GM21526 (cell line): ENCODE data around the gene GARNL3.

ENCODE experiments used
- ATAC-seq: cut with Tn5 transposase; IDR thresholded peaks from one replicate; pipeline ENCODE4 v1.9.1; 2021; ENCODE audit warnings: moderate library complexity; ENCODE audit not compliant: unreplicated experiment, low FRiP score

The GARNL3 gene

DNA sequence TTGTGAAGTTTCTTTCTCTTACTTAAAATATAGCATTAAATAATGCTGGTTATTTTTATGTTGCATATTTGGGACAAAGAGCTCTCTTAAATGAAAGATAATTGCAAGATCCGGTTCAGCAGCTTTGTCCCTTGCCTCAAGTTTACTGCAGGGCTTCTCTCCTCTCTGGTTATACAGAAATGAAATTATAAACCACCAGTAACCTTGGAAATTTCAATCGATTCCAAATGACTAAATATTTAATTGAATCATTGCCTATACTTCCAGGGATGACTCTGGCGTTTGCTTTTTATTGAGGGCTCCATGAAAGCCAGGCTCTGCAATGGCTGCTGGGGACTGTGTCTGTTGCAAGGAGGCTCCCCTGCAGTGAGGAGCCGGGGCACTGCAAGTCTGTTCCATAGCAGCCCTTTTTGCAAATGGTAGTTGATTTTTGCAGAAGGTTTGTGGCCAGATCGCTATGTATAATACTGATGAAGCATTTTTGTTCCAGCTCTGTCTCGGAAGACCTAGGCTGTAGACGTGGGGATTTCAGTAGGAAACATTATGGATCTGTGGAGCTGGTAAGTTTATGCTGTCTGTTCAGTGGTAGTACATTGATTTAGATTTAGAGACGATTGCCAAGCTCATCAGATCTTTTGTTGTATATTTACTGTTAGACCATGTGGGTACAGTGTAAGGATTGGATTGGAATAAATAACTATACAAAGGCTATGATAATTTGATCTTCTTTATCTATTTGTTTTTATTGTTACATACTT, at the start of gene GARNL3:
Gene GARNL3, plus strand, starts transcription at position 313 of the 758 bp plus-strand sequence. Its CDS starts 104 bp downstream, at position 417.
- no peak for ATAC-seq

- ATAC-seq: no peak
These were observed 49.0 kb upstream of the GARNL3 start for GRCh38 chr9:127215268-127216209.

DNA sequence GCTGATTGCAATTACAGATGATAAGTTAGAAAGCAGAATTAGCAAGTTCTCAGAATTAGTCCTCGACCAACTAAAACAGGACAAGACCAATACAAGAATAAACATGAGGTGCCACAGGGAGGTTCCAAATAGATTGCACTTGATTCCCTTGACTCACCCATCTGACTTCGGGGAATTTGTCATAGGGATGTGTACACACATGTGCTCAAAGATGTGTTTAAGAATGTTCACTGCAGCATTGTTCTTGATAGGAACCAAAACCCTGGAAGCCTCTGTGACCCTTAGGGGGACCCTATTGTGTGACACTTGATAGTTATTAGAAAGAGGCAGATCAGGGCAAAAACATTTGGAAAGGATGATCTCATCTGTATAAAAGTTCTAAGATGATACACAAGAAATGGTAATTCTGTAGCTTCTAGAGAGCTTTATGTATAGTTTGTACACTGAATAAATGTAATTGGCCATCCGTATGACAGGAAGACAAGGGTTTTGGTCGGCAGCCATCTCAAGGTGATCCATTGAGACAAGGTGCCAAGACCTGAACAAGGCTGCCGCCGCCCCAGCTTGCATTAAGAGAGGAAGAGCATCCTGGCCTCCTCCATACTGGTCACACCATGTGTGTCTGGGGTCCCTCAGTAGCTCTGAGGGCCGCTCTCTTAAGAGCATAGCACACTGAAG, 48.2 kb upstream of the GARNL3 start:
- no peak for ATAC-seq

GRCh38 chr9:127216888-127217217, 47.7 kb upstream of the GARNL3 start:
- no peak for ATAC-seq

- ATAC-seq: no peak
These were observed 45.8 kb upstream of the GARNL3 start for GRCh38 chr9:127218818-127219217.

- ATAC-seq: no peak
These were observed 45.1 kb upstream of the GARNL3 start for GRCh38 chr9:127219520-127219919.

- ATAC-seq: no peak
These were observed 42.9 kb upstream of the GARNL3 start for GRCh38 chr9:127221695-127222094.

GRCh38 chr9:127222388-127223095, 42.0 kb upstream of the GARNL3 start:
- no peak for ATAC-seq

DNA sequence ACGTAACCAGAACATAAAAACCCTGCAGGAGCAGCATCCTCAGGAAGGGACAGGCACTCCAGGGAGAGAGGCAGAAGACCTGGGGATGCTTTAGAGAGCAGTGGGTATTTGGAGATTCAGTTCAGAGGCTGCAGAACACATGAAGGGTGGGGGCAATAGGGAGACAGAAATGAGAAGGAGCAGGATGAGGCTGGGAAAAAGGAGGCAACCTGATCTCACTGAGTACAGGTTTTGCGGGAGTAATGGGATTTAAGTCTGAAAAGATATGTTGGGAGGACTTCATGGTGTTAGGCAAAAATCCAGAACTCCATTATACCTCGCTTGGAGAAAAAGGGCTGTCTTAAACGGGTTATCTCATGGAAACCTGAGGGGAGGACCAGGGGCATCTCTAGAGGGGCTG, 41.3 kb upstream of the GARNL3 start:
- no peak for ATAC-seq

DNA sequence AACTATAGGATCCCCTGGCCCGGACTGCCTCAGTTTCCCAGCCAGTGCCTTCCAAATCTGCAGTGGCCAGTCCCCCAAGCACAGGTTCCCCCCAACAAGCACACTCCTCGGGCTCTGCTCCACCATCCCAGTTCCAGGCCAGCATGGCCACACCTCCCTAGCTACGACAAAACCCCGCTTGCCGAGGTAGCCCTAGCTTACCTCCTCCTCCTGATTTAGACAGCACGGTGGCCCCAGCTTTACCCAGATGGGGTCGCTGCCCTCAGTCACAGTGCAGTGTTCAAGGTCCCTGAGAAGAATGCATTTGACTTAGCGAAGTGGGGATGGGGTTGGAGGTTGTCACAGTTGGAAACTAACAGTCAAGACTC, 40.8 kb upstream of the GARNL3 start:
- no peak for ATAC-seq

- peak; percentile 67 for ATAC-seq
These were observed 40.2 kb upstream of the GARNL3 start for GRCh38 chr9:127224178-127224882.

DNA sequence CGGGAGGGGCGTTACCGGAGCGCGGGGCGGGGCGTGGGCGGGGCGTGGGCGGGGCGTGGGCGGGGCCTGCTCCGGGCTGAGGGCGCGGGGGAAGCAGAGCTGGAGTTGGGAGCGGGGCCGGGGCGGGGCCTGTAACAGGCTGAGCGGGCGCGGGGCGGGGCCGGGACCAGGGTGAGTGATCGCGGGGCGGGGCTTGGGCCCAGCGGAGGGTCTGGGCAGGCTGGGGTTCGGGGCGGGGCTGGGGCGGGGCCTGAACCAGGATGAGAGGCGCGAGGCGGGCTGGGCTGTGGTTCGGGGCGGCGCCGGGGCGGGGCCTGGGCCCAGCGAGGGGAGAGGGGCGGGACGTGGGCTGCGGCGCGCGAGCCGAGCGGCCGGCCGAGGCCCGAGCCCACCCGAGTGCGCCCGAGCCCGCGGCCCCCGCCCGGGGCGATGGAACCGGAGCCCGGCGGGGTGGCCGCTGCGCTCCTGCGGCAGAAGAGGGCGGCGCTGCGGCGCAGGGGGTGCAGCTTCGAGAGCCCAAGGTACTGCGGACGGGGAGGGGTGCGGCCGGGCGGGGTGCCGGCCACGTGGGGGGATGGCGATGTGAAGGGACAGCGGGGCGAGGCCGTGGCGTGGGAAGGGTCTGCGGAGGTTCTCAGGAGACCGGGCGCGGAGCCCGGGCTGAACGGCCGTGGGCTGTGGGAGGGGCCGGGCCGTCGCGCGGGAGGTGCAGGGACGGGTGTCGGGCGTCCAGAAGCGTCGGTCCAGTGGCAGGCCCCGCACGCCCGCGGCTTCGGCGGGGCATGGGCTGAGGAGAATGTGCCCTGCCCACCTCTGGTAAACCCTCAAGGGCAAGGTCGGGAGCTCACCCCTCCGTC, 39.5 kb upstream of the GARNL3 start:
- peak; percentile 37 for ATAC-seq

DNA sequence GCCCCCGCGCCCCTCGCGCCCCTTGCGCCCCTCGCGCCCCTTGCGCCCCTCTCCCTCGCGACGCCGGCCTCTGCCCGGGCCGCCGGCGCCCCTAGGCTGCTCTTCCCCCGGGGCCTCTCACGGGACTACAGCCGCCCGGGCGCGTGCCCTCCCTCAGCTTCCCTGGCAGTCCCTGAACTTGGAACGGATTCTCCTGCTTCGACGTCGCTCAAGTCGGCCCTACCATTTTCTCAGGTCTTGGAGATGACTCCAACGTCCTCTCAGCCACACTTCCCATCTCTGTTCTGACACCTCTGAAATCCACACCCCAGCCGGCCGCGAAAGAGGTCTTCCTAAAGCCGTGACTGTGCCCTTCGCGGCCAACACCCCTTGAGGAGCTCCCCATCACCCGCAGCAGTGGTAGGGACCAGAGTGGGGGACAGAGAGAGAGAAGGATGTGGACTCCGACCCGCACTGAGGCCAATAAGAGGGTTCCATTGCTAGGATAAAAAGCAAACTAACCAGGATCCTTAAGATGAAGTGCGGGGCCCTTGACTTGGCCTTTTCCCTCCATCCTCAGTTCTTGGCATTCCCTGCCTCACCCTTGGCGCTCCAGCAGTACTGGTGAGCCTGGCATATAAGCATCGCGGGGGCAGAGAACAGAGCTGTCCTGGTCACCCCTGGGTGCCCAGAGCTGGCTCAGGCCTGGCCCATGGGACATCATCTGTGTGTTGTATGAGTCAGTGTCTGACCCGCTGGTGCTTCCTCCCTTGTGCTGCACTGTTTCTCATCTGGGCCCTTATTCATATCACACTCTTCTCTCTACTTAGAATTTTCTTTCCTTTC, 38.6 kb upstream of the GARNL3 start:
- ATAC-seq: no peak

GRCh38 chr9:127229691-127230417, 34.7 kb upstream of the GARNL3 start:
- no peak for ATAC-seq

- no peak for ATAC-seq
These were observed 32.9 kb upstream of the GARNL3 start for GRCh38 chr9:127231666-127232065.

GRCh38 chr9:127232833-127233549, 31.6 kb upstream of the GARNL3 start:
- ATAC-seq: no peak

GRCh38 chr9:127233550-127233949, 31.0 kb upstream of the GARNL3 start:
- ATAC-seq: no peak
